Sigmoid colon (tissue), 7 donors: ENCODE measurements around the gene CCDC194. TPM values are rescaled to one million over a fixed set of nuclear protein-coding genes. Genes with fewer than 3 reads are reported as not detected.
A peak's percentile ranks its signal among the peaks of the same experiment; 100 is the strongest.

Experiments used
- DNase-seq: peaks from one replicate; pipeline ENCODE4 v3.0.0-alpha.2; 2019
- H3K27ac ChIP-seq, 4 donors: fragments of 200-600 bp; sonication (generic); one replicate each; pipeline ENCODE4 v1.5.1; 2016 to 2019; ENCODE audit warnings: mild to moderate bottlenecking in 1 of 4
- H3K27me3 ChIP-seq, 3 donors: fragments of 200-600 bp; sonication (generic); one replicate each; pipeline ENCODE4 v1.5.1; 2019; ENCODE audit warnings: mild to moderate bottlenecking in 1 of 3
- H3K36me3 ChIP-seq, 4 donors: fragments of 200-600 bp; sonication (generic); one replicate each; pipeline ENCODE4 v1.5.1; 2016 to 2019
- H3K4me1 ChIP-seq, 4 donors: fragments of 200-600 bp; sonication (generic); one replicate each; pipeline ENCODE4 v1.5.1; 2017 to 2019
- H3K4me3 ChIP-seq, 4 donors: fragments of 200-600 bp; sonication (generic); one replicate each; pipeline ENCODE4 v1.5.1; 2017 to 2019; ENCODE audit warnings: mild to moderate bottlenecking in 2 of 4, moderate library complexity in 1 of 4
- H3K9me3 ChIP-seq, 4 donors: fragments of 200-600 bp in 3 of 4; sonication (generic) in 3 of 4; one replicate each; pipeline versions ENCODE4 v1.5.1 to v1.6.1; 2013 to 2019
- EP300 ChIP-seq, 4 donors: sonication (generic); formaldehyde crosslinking; IDR thresholded peaks; one replicate each; pipeline ENCODE4 v1.6.1; 2017; ENCODE audit warnings: antibody characterized with exemption in 4 of 4
- POLR2A ChIP-seq, 2 donors: fragments of 450-650 bp; IDR thresholded peaks; one replicate each; pipeline ENCODE4 v1.6.1; 2016; ENCODE audit warnings: antibody characterized with exemption in 2 of 2, mild to moderate bottlenecking in 2 of 2, moderate library complexity in 2 of 2
- POLR2AphosphoS5 ChIP-seq, 4 donors: sonication (generic); formaldehyde crosslinking; IDR thresholded peaks; one replicate each; pipeline ENCODE4 v1.6.1; 2017; ENCODE audit warnings: antibody characterized with exemption in 4 of 4
- WGBS, 2 donors: extraction: QIAGEN DNeasy Blood & Tissue Kit; methylation state at CpG; one replicate each; pipeline ENCODE4 v1.1.7; 2013; 5-methylcytosine and 5-hydroxymethylcytosine counted together
- intact Hi-C: fragments of 100-400 bp; cut with DNase I; formaldehyde crosslinking; loops from one replicate; pipeline ENCODE4 v1.15.1; 2023
- polyA plus RNA-seq, 3 donors: library from polyadenylated mRNA; stranded (reverse); fragments of 200-250 nt; gene quantifications; one replicate each; pipeline ENCODE4 v1.2.3, GENCODE V29; 2013
- total RNA-seq, 4 donors: library from RNA; depleted of rRNA; stranded (reverse); fragments of >200 nt; gene quantifications; one replicate each; pipeline ENCODE4 v1.1.0, GENCODE V29; 2016
- TF ChIP-seq, protein P1 (sequence below), 4 experiments: fragments of 450-650 bp in 3 of 4; fragments of 200-600 bp in 1 of 4; IDR thresholded peaks; one replicate each; pipeline ENCODE4 v1.5.1; 2016 to 2019; ENCODE audit warnings: antibody characterized with exemption in 4 of 4, mild to moderate bottlenecking in 3 of 4, moderate library complexity in 2 of 4
- donor health status: healthy with polysubstance abuse.
- donor health status: Bipolar disorder and iron deficiency.
- donor health status: healthy.

The CCDC194 gene
- total and polyA plus RNA-seq, 7 donors: 0.35 to 4.4 TPM; not detected in 5

DNA sequence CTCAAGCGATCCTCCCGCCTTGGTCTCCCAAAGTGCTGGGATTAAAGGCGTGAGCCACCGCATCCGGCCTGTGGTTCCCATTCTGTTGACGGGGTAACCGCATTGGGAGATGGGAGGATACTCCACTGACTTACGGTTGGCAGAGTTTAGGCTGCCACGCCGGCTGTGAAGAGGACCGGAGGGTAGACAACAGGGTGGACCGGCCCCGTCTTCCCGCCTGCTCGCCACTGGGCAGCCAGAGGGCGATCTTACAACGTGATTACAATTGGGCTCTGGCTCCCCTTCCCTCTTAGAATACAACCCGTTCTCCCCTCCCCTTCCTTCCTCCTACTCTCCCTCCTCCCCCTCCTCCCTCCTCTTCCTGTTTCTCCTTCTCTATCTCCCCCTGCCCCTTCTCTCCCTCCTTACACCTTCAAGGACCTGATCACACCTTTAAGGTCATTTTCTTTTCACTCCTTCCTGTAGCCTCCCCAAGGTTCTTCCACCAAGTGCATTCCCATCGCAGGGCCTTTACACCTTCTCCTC lies 957 bp upstream of the CCDC194 start:
- TF ChIP-seq, protein P1, sequence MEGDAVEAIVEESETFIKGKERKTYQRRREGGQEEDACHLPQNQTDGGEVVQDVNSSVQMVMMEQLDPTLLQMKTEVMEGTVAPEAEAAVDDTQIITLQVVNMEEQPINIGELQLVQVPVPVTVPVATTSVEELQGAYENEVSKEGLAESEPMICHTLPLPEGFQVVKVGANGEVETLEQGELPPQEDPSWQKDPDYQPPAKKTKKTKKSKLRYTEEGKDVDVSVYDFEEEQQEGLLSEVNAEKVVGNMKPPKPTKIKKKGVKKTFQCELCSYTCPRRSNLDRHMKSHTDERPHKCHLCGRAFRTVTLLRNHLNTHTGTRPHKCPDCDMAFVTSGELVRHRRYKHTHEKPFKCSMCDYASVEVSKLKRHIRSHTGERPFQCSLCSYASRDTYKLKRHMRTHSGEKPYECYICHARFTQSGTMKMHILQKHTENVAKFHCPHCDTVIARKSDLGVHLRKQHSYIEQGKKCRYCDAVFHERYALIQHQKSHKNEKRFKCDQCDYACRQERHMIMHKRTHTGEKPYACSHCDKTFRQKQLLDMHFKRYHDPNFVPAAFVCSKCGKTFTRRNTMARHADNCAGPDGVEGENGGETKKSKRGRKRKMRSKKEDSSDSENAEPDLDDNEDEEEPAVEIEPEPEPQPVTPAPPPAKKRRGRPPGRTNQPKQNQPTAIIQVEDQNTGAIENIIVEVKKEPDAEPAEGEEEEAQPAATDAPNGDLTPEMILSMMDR (IDR thresholded peaks at IDR 0.05): peak in 3 of 4 experiments; percentile 63 to 67 (median 65)
- TF ChIP-seq POLR2A (IDR thresholded peaks at IDR 0.05) (no peak), POLR2AphosphoS5 (IDR thresholded peaks at IDR 0.05) (peak in 1 of 4 donors; percentile 27)
- Histone ChIP-seq H3K36me3 (peaks cover 0 to 4% (median 0%) of the 10 kb centered on the region in 4 donors), H3K27me3 (peaks cover 0 to 28% (median 10%) of the 10 kb centered on the region in 3 donors), H3K4me1 (peaks cover 0 to 23% (median 18%) of the 10 kb centered on the region in 4 donors), H3K9me3 (no peaks in the 10 kb centered on the region), H3K4me3 (no peak overlapping the region), H3K27ac (no peak overlapping the region)
- intact Hi-C loops: loop anchor here (2.0 kb wide), 1 partner anchor 72 kb away; no protein-coding TSS in a partner anchor
- DNase-seq: no peak
- WGBS, 2 donors: 21% methylated on average over 19 of the region's 19 CpGs

DNA sequence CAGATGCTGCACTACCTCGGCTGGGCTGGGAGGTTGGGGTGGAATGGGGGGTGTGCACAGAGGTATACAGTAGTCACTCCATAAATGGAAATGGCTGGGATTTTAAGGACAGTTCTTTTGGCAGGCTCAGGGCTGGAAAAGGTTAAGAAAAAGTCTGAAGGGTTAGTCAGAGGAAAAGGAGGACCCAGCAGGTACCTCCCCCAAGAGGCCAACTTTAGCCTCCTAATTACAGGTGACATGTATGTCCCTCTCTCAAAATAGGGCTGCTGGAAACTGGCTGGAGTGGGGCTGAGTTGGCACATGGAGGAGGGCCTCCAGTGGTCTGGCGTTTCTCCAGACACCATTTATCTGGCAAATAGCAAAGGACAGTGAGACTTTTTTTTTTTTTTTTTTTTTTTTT lies 994 bp downstream of the CCDC194 start:
- DNase-seq: no peak
- WGBS, 2 donors: 29 to 61% methylated on average over 2 of the region's 2 CpGs
- Histone ChIP-seq H3K4me3 (no peak overlapping the region), H3K27ac (no peak overlapping the region), H3K4me1 (peaks cover 0 to 23% (median 18%) of the 10 kb centered on the region in 4 donors), H3K9me3 (peaks cover 0 to 8% (median 0%) of the 10 kb centered on the region in 4 donors), H3K36me3 (no peaks in the 10 kb centered on the region), H3K27me3 (peaks cover 0 to 28% (median 10%) of the 10 kb centered on the region in 3 donors)
- TF ChIP-seq POLR2AphosphoS5 (IDR thresholded peaks at IDR 0.05): no peak
- no peak for TF ChIP-seq POLR2A (IDR thresholded peaks at IDR 0.05)
- TF ChIP-seq, protein P1 (IDR thresholded peaks at IDR 0.05): no peak
- no peak for TF ChIP-seq EP300 (IDR thresholded peaks at IDR 0.05)
- intact Hi-C loops: no loop called here

DNA sequence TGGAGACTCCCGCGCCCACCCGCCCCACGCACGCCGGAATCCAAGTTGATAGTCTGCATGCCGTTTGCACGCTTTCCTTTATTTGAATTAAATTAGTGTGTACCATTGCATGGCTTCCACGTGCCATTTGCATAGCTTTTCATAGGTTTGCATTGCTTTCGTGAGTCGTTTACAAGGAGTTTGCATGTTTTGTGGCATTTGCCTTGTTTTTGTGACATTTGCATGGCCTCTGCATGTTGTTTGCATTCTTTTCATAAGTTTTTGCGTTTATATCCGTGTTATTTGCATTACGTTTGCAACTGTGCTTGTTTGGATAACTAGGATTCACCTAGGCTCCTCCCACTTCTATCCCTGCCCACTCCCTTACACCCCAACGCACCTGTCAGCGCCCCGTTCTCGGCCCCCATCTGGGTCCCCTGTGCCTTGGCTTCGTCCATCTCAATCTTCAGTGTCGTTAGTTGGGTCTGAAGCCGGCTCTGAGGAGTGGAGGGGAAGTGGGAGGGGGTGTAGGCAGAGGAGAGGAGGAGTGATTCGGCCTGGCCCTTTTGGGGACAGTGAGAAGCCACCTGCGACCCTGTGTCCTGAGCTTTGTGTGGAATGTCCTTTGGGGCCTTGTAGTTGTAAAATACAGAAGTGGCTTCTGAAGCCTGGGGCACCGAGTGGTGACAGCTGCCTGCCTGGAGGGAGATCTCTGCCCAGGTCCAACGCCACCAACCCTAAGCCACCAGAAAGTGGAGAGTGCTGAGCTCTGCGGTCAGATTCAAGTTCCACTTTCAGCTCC lies 2.4 kb downstream of the CCDC194 start:
- TF ChIP-seq, protein P1 (IDR thresholded peaks at IDR 0.05): peak in 1 of 4 experiments; percentile 27
- TF ChIP-seq POLR2A (IDR thresholded peaks at IDR 0.05): no peak
- peaks cover 0 to 28% (median 10%) of the 10 kb centered on the region in 3 donors for H3K27me3 ChIP-seq
- no peak for DNase-seq
- no peak overlapping the region for H3K27ac ChIP-seq
- intact Hi-C loops: no loop called here
- WGBS, 2 donors: 5 to 8% methylated on average over 26 of the region's 26 CpGs
- H3K36me3 ChIP-seq: no peaks in the 10 kb centered on the region
- H3K4me3 ChIP-seq: peak overlapping the region; percentile 3 to 53 (median 40)
- H3K9me3 ChIP-seq: peaks cover 0 to 8% (median 0%) of the 10 kb centered on the region in 4 donors
- H3K4me1 ChIP-seq: peaks cover 0 to 23% (median 18%) of the 10 kb centered on the region in 4 donors

DNA sequence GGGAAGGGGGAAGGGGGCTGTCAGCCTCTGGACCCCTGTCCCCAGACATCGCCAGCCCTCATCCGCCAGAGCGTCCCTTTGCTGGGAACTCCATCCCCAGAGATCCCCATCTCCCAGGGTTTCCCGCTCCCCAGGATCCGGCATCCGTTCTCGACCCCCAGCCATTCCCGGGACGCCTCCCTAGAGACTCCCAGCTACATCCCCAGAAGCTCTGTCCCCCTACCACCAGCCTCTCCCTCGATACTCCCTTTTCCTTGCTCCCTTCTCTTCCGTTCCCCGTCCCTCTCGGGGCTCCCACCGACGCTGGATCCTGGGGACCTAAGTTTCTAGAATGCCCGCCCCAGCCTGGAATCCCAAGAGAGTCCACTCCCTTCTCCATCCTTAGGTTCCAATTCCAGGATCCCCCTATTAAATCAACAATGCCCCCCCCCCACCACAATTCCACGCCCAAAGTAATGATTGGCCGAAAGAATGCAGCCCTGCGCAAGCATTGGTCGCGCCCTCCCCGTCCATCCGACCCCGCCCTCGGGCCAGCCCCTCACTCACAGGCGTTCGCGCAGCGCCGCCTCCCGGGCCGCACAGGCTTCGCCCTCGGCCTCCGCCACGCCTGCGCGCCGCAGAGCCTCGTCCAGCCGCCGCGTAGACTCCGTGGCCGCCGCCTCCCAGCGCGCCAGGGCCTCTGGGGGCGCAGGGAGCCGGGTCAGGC lies 3.2 kb downstream of the CCDC194 start:
- Histone ChIP-seq H3K4me3 (peak overlapping the region; percentile 27 to 53 (median 40)), H3K9me3 (peaks cover 0 to 8% (median 0%) of the 10 kb centered on the region in 4 donors), H3K27me3 (peaks cover 0 to 28% (median 10%) of the 10 kb centered on the region in 3 donors), H3K36me3 (no peaks in the 10 kb centered on the region), H3K4me1 (peaks cover 0 to 23% (median 18%) of the 10 kb centered on the region in 4 donors), H3K27ac (peak overlapping the region in 1 of 4 donors; percentile 38)
- intact Hi-C loops: no loop called here
- 1 to 2% methylated on average over 50 of the region's 50 CpGs for WGBS, 2 donors
- TF ChIP-seq, protein P1 (IDR thresholded peaks at IDR 0.05): peak; percentile 23 to 73 (median 38)
- TF ChIP-seq EP300 (IDR thresholded peaks at IDR 0.05) (no peak), POLR2AphosphoS5 (IDR thresholded peaks at IDR 0.05) (peak in 1 of 4 donors; percentile 10)
- DNase-seq: peak; percentile 94
